Fibroblast of peridontal ligament (primary cell): Measurements from ENCODE around the gene ARF1.

Experiments
- DNase-seq: peaks from one replicate; pipeline ENCODE4 v3.0.0-alpha.2; 2010; ENCODE audit errors: extremely low read depth

Gene ARF1

GRCh38 chr1:228050571-228051231 is 31.8 kb upstream of the ARF1 start:
- DNase-seq: no peak

DNA sequence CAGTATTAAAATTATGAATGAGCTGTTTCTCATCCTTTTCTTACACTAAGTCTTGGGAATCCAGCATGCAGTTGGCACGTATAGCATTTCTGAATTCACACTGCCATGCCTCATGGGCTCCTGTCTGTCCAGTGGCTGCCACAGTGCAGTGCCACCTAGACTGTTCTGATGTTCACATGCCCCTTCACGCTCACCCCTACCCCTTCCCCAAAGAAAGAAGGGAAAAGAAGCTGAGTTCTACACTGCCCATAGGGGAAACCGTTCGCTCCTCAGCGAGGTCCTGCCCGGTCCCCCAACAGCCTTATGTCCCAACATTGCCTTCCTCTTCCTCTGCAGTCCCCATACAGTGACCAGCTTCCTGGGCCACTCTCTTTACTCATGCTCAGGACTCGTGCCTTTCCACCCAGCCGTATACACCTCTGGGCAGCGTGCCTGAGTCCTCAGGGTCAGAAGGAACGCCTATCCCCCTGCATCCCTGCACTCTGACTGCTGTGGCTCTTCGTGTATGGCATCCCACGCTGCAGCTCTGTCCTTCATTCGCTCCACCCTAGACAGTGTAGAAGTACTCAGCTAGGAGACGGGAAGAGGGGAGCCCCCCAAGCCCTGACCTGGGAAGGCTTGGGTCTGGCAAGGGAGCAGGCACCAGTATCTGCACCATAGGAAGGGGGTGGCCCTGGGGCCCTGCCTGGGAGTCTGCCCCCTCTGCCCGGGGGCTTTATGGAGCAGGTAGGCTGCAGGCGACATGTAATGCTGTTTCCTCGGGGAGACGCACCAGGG is 24.1 kb upstream of the ARF1 start:
- DNase-seq: no peak

GRCh38 chr1:228058949-228059633 is 23.4 kb upstream of the ARF1 start:
- DNase-seq: no peak

DNA sequence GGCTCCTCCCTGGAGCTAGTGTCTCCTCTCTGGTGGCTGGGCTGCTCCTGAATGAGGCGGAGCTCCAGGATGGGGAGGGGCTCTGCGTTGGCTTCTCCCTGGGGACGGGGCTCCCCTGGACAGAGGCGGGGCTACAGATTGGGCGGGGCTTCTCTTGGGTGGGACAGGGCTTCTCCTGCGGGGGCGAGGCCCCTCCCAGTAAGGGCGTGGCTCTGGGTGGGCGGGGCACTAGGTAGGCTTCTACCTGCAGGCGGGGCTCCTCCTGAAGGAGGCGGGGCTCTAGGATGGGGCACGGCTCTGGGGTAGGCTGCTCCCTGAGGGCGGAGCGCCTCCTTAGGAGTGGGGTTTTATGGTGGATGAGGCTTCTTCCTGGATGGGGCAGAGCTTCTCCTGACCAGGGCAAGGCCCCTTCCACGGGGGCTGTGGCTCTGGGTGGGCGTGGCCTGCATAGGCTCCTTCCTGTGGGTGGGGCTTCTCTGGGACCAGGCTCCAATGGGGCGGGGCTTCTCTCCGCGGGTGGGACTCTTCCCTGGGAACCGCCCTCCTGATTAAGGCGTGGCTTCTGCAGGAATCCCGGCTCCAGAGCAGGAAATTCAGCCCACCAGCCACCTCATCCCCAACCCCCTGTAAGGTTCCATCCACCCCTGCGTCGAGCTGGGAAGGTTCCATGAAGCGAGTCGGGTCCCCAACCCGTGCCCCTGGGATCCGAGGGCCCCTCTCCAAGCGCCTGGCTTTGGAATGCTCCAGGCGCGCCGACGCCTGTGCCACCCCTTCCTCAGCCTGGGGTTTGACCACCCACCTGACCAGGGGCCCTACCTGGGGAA is 22.7 kb upstream of the ARF1 start:
- DNase-seq: no peak

GRCh38 chr1:228060458-228061190 is 21.9 kb upstream of the ARF1 start:
- no peak for DNase-seq

DNA sequence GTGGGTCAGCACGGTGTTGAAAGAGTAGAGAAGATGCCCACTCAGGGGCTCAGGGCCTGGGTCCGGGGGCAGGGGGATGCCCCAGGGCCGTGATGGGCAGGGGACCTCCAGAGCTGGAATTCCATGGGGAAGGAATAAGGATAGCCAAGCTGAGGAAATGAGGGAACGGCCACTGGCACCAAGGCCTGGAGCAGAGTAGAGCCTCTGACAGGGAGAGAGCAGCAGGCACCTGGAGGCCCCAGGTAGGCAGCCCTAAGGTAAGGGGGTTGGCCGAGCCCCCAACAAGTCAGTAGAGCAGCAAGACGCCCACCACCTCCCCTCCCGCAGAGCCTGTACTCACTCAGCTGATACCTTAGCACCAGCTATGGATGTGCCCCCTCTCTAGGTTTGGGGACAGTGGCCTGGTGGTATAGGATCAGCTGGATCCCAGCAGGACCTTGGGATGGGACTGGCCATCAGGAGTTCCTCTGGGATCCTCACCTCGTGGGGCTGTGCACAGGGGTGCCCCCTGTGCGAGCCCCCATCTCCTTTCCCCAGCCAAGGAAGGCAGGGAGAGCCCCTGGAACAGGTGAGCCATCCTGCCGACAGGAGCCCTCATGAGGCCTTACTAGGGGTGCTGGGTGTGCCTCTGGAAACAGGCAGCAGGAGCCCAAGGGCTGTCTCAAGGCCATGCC is 21.0 kb upstream of the ARF1 start:
- no peak for DNase-seq

GRCh38 chr1:228062085-228062791 is 20.3 kb upstream of the ARF1 start:
- DNase-seq: no peak

GRCh38 chr1:228062812-228063211 is 19.7 kb upstream of the ARF1 start:
- DNase-seq: no peak

GRCh38 chr1:228063251-228064191 is 19.0 kb upstream of the ARF1 start:
- no peak for DNase-seq

DNA sequence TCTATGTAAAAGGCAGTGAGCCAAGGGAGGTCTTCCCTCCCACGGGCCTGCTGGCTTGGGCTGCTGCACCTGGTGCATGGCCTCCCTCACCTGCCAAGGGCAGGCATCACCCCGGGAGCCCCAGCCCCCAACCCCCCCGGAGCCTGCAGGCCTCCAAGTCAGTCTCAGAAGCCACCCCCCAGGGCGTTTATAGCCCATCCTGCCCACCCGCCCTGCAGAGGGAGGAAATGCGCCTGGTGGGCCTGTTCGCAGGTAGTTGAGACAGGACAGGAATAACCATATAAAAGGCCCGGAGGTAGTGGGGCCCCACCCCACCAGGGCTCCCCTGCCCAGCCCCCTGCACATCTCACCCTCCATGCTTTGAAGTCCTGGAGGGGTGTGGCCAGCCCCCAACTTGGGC is 18.2 kb upstream of the ARF1 start:
- DNase-seq: no peak

DNA sequence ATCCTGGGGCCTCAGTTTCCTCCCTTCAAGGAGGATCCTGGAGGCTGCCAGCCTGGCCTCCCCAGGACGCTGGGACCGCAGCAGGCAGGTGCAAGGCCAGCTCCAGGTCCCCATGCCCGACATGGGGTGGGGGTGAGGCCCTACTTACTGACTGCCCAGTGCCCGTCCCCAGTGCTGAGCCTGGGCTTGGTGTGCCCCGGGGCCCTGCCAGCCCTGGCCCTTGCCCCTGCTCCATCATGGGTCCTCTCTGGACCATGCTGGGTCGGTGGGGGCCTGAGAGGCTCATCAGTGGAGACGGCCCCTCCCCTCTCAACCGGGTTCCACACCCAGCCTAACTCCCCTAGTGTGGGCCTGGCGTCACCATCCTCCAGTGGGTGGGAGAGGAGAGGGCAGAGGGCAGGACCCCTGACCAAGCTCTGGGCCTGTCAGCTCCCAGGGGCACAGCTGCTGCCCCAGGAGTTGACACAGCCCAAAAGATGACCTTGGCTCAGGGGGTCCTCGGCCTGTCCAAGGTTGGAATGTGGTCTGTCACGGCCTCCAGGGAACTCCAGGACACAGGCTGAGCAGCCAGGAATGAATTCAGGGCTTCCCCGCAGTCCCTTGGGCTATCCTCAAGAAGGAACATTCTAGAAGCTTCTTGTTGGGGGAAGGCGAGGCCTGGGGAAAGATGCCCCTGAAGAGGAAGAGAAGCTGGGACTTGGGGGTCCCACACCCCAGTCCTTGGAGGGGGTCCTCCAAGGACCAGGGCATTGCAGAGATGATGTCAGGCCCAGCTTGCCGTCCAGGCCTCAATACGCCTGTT is 17.6 kb upstream of the ARF1 start:
- no peak for DNase-seq

- DNase-seq: no peak
These were observed 16.8 kb upstream of the ARF1 start for GRCh38 chr1:228065543-228066347.

DNA sequence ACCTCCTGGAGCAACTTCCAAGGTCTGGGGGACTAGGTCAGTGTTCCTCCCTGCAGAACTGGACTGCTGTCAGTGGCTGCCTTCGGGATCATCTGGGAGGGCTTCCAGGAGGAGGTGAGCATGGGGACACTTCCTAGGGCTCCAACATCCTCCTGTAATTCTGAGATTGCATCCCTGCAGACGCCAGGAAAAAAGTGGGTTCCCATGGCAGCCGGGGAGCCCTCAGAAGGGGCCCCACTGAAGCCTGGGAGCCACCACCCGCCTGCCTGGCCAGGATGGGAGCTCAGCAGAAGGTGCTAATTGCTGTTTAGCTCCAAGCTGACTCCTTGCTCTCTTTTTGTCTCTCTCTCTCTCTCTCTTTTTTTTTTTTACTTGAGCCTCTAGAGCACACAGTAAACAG is 16.1 kb upstream of the ARF1 start:
- no peak for DNase-seq

- no peak for DNase-seq
These were observed 15.4 kb upstream of the ARF1 start for GRCh38 chr1:228066891-228067654.

DNA sequence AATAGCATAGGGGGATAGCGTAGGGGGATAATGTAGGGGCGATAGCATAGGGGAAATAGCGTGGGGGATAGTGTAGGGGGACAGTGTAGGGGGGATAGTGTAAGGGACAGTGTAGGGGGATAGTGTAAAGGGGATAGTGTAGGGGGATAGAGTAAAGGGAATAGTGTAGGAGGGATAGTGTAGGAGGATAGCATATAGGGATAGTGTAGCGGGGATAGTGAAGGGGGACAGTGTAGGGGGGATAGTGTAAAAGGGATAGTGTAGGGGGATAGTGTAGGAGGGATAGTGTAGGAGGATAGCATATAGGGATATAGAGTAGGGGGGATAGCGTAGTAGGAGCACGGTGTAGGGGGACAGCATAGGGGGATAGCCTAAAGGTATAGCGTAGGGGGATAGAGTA is 14.1 kb upstream of the ARF1 start:
- DNase-seq: no peak

- DNase-seq: no peak
These were observed 12.3 kb upstream of the ARF1 start for GRCh38 chr1:228070173-228070572.

GRCh38 chr1:228070851-228071250 is 11.7 kb upstream of the ARF1 start:
- no peak for DNase-seq
